Ectodermal cell (in vitro differentiated cells): ENCODE data around the gene NFE2L3.
"Not testable (repeated sequence)": the region's sequence is repeated elsewhere in the genome, so short reads cannot be mapped to it uniquely, and the experiment has no call there.

Source experiments
- H3K27ac ChIP-seq: 2 replicates; pipeline ENCODE4 v1.7.0; 2013; ENCODE audit warnings: mild to moderate bottlenecking, low read depth, low read length; ENCODE audit not compliant: insufficient read depth, poor library complexity, severe bottlenecking
- H3K27me3 ChIP-seq: 2 replicates; pipeline ENCODE4 v1.7.0; 2013; ENCODE audit warnings: mild to moderate bottlenecking, low read length; ENCODE audit not compliant: insufficient read depth, control insufficient read depth, poor library complexity, severe bottlenecking
- H3K36me3 ChIP-seq: one replicate; pipeline ENCODE4 v1.7.0; 2013; ENCODE audit warnings: low read length; ENCODE audit not compliant: control insufficient read depth, insufficient read depth
- H3K4me1 ChIP-seq: one replicate; pipeline ENCODE4 v1.7.0; 2013; ENCODE audit warnings: low read length; ENCODE audit not compliant: control insufficient read depth, insufficient read depth
- H3K4me3 ChIP-seq: 2 replicates; pipeline ENCODE4 v1.7.0; 2013; ENCODE audit warnings: low read depth, low read length, control low read depth; ENCODE audit not compliant: insufficient read depth
- H3K9me3 ChIP-seq: 2 replicates; pipeline ENCODE4 v1.7.0; 2013; ENCODE audit warnings: mild to moderate bottlenecking, low read length, moderate library complexity; ENCODE audit not compliant: control insufficient read depth
- WGBS, 2 experiments: methylation state at CpG; one replicate each; pipeline ENCODE4 v1.1.7; 2013; ENCODE audit warnings: missing lambda C conversion rate in 2 of 2; 5-methylcytosine and 5-hydroxymethylcytosine counted together

The NFE2L3 gene

DNA sequence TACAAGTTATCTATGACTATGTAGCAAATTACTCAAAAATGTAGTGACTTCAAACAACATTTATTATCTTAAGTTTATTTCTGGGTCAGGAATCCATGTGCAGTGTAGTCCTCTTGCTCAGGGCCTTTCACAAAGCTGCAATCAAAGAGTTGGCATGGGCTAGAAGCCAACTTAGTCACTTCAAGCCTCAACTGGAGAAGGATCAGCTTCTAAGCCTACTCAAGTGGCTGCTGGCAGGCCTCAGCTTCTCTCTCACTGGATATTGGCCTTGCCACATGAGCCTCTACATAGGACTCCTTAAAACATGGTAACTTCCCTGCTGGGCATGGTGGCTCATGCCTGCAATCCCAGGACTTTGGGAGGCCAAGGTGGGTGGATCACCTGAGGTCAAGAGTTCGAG lies 5.0 kb upstream of the NFE2L3 start:
- Histone ChIP-seq H3K4me3 (no peak overlapping the region), H3K27me3 (peaks cover 23% of the 10 kb centered on the region), H3K36me3 (no peaks in the 10 kb centered on the region), H3K4me1 (no peaks in the 10 kb centered on the region), H3K27ac (no peak overlapping the region), H3K9me3 (no peaks in the 10 kb centered on the region)
- WGBS, 2 experiments = 91% methylated on average over 1 of the region's 1 CpG

DNA sequence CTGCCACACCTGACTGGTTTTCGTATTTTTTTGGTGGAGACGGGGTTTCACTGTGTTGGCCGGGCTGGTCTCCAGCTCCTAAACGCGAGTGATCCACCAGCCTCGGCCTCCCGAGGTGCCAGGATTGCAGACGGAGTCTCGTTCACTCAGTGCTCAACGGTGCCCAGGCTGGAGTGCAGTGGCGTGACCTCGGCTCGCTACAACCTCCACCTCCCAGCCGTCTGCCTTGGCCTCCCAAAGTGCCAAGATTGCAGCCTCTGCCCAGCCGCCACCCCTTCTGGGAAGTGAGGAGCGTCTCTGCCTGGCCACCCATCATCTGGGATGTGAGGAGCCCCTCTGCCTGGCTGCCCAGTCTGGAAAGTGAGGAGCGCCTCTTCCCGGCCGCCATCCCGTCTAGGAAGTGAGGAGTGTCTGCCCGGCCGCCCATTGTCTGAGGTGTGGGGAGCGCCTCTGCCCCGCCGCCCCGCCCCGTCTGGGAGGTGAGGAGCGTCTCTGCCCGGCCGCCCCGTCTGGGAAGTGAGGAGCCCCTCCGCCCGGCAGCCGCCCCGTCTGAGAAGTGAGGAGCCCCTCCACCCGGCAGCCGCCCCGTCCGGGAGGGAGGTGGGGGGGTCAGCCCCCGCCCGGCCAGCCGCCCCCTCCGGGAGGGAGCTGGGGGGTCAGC lies 4.2 kb upstream of the NFE2L3 start:
- WGBS, 2 experiments = 96% methylated on average over 41 to 43 of the region's 43 CpGs
- not testable (repeated sequence) for H3K4me1 ChIP-seq
- peaks cover 30% of the 10 kb centered on the region for H3K27me3 ChIP-seq

DNA sequence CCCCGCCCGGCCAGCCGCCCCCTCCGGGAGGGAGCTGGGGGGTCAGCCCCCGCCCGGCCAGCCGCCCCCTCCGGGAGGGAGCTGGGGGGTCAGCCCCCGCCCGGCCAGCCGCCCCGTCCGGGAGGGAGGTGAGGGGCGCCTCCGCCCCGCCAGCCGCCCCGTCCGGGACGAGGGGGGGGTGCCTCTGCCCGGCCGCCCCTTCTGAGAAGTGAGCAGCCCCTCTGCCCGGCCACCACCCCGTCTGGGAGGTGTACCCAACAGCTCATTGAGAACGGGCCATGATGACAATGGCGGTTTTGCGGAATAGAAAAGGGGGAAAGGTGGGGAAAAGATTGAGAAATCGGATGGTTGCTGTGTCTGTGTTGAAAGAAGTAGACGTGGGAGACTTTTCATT lies 3.7 kb upstream of the NFE2L3 start:
- not testable (repeated sequence) for H3K27ac ChIP-seq, H3K9me3 ChIP-seq, H3K4me3 ChIP-seq, H3K4me1 ChIP-seq, H3K36me3 ChIP-seq
- 92 to 93% methylated on average over 28 to 29 of the region's 29 CpGs for WGBS, 2 experiments
- peaks cover 35% of the 10 kb centered on the region for H3K27me3 ChIP-seq

More for the DNA sequence above, 4.2 kb upstream of the NFE2L3 start:
- H3K9me3 ChIP-seq, H3K36me3 ChIP-seq, H3K27ac ChIP-seq, H3K4me3 ChIP-seq: not testable (repeated sequence)

DNA sequence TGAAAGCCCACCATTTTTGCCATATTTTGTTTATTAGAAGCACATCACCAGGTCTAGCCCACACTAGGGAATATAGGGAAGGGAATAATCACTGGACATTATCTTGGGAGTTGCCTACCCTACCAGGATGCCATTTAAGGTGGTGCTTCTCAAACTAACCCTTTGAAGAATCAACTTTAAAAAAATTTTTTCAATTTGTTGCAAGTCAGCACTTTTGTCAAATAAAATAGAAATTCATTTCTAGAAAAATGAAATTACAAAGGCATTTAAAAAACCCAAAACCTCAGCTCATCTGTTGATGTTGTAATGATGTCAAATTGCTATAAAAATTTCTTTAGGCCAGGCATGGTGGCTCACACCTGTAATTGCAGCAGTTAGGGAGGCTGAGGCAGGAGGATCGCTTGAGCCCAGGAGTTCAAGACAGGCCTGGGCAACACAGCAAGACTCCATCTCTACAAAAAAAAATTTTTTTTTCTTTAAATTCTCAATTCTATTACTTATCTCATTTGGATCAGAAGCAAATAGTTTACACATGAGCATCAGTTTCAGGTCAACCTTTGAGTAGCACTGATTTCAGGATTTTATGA lies 2.5 kb upstream of the NFE2L3 start:
- H3K4me3 ChIP-seq = no peak overlapping the region
- no peaks in the 10 kb centered on the region for H3K36me3 ChIP-seq
- H3K4me1 ChIP-seq = no peaks in the 10 kb centered on the region
- peaks cover 47% of the 10 kb centered on the region for H3K27me3 ChIP-seq
- 95 to 100% methylated on average over 1 of the region's 1 CpG for WGBS, 2 experiments
- H3K9me3 ChIP-seq = no peaks in the 10 kb centered on the region
- H3K27ac ChIP-seq = no peak overlapping the region

DNA sequence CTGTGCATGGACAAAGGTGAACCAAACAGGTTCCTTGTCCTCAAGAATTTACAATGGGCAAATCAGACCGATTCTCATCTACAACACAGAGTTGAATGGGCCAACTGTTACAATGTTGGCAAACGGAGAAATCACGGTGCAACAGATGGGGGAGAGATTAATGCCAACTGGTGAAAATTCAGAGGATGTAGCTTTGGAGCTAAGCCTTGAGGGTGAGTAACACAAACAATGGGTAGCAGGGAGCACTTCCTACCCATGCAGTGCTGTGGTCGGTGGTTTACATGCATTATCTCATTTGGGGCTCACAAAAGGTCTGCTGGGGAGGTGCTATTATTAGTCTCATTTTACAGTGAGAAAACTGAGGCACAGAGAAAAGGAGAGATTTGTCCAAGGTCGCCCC lies 902 bp upstream of the NFE2L3 start:
- Histone ChIP-seq H3K27me3 (peaks cover 63% of the 10 kb centered on the region), H3K9me3 (no peaks in the 10 kb centered on the region), H3K36me3 (no peaks in the 10 kb centered on the region), H3K4me3 (no peak overlapping the region), H3K4me1 (no peaks in the 10 kb centered on the region), H3K27ac (no peak overlapping the region)
- whole genome bisulfite sequencing, 2 experiments = 91 to 92% methylated on average over 5 of the region's 5 CpGs

DNA sequence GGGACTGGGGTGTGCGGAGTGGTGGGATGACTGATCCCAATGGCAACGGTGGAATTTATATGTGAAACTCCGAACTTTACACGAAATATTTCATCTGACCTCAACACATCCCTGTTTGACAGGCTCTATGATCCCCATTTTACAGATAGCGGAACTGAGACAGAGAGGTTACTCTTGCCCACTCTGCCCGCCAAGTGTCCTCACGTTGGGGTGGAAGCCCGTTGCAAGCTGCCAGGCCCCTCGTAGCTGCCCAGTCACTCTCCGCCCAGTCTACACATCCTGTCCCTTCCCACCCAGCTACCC lies 397 bp upstream of the NFE2L3 start:
- H3K27ac ChIP-seq = no peak overlapping the region
- H3K9me3 ChIP-seq = no peaks in the 10 kb centered on the region
- peaks cover 68% of the 10 kb centered on the region for H3K27me3 ChIP-seq
- H3K36me3 ChIP-seq = no peaks in the 10 kb centered on the region
- peak overlapping the region; percentile 46 for H3K4me3 ChIP-seq
- 85 to 86% methylated on average over 10 of the region's 10 CpGs for WGBS, 2 experiments
- H3K4me1 ChIP-seq = no peaks in the 10 kb centered on the region

DNA sequence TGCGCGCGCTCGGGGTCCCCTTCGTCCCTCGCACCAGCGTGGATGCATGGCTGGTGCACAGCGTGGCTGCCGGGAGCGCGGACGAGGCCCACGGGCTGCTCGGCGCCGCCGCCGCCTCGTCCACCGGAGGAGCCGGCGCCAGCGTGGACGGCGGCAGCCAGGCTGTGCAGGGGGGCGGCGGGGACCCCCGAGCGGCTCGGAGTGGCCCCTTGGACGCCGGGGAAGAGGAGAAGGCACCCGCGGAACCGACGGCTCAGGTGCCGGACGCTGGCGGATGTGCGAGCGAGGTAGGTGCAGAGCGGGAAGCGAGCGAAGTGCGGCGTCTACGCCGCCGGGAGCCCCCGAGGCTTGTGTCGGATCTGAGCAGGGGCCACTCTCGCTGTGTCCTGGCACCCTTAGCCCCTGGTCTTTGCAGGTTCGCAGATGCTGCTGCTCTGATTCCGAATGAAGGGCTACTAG lies 813 bp downstream of the NFE2L3 start:
- Histone ChIP-seq H3K4me3 (peak overlapping the region; percentile 46), H3K27me3 (peaks cover 68% of the 10 kb centered on the region)
- not testable (repeated sequence) for H3K4me1 ChIP-seq, H3K36me3 ChIP-seq, H3K27ac ChIP-seq, H3K9me3 ChIP-seq
- WGBS, 2 experiments = 1% methylated on average over 54 of the region's 54 CpGs

DNA sequence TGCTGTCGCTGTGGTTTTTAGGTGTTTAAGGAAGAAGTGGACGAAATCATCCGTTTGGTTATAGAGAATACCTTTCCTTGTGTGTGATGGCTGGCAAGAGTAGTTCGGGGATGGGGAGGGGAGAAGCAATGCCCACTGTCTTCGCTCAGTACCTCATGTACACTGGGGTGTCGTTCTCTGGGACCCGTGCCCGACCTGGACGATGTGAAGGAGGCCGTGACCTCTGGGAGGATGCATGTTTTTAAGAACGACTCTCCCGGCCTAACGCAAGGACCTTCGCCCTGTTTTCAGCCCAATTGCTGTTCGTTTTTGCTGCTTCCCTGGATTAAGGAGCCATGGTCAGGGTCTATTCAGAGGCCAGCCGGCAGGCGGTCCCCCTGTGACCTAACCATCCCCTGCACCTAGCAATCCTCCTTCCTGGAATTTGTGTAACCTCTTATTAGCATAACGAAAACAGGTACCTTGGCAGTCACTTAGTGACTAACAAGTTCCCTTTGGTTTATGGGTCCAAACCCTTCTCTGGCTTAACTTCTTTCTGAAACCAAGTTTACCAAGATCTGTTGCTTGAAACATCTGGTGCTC lies 1.3 kb downstream of the NFE2L3 start:
- Histone ChIP-seq H3K9me3 (no peaks in the 10 kb centered on the region), H3K4me3 (peak overlapping the region; percentile 46), H3K27ac (no peak overlapping the region), H3K36me3 (no peaks in the 10 kb centered on the region), H3K4me1 (no peaks in the 10 kb centered on the region), H3K27me3 (peaks cover 68% of the 10 kb centered on the region)
- WGBS, 2 experiments = 1 to 2% methylated on average over 18 of the region's 18 CpGs

DNA sequence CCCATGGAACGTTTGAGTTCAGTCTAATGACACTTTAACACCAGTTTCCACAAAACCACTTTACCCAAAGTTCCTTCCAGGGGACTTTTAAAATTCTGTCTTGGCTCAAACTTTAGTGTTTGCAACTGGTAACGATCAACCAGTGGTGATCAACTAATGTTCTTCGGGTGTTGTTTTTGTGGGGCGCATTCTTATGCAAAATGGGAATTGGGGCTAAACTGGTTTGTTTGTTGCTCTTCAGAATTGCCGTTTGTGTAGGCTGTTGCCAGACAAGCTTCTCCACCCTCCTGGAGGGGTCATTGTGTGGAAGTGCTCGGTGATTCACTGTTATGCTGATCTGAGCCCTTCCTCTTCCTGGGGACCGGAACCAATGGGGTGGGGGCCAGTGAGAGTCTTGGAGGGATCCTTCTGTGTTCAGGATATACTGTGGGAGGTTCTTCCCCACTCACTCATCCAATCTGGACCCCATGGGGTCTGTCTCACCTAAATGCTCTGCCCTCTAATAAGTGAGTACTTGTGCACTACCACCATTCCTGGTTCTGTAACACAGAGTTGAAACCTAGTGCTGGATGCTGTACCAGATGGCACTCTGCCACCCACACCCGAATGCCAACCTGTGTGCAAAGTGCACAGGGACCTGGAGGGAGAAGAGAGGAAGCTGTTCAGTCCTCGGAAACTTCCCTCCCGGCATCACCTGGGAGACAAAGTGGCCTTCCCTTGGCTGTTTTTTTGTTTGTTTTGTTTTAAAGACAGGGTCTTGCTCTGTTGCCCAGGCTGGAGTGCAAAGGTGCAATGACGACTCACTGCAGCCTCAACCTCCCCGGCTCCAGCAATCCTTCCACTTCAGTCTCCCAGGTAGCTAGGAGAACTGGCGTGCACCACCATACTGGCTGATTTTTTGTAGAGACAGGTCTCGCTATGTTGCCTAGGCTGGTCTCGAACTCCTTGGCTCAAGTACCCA lies 2.1 kb downstream of the NFE2L3 start:
- Histone ChIP-seq H3K27me3 (peaks cover 68% of the 10 kb centered on the region), H3K4me3 (no peak overlapping the region), H3K4me1 (no peaks in the 10 kb centered on the region), H3K27ac (no peak overlapping the region), H3K36me3 (no peaks in the 10 kb centered on the region), H3K9me3 (no peaks in the 10 kb centered on the region)
- WGBS, 2 experiments = 46 to 47% methylated on average over 15 of the region's 15 CpGs
